SJSA1 (cell line): ENCODE data around the gene PHACTR4. TPM values are rescaled to one million over a fixed set of nuclear protein-coding genes. Genes with fewer than 3 reads are reported as not detected.
A peak's percentile ranks its signal among the peaks of the same experiment; 100 is the strongest.
"Not testable (repeated sequence)": the region's sequence is repeated elsewhere in the genome, so short reads cannot be mapped to it uniquely, and the experiment has no call there.

Experiments used
- DNase-seq, 2 experiments: peaks; one replicate each; pipeline ENCODE4 v3.0.0-alpha.2; 2015 to 2020; ENCODE audit warnings: low spot score in 2 of 2, low read depth in 1 of 2
- H3K27ac ChIP-seq: fragments of 250-450 bp; sonication (Bioruptor Pico); 2 replicates; pipeline ENCODE4 v1.5.1; 2020; ENCODE audit warnings: mild to moderate bottlenecking, moderate library complexity
- H3K27me3 ChIP-seq: fragments of 250-450 bp; sonication (Bioruptor Pico); replicated peaks from 2 replicates; pipeline ENCODE4 v1.5.1; 2020; ENCODE audit warnings: mild to moderate bottlenecking, moderate library complexity
- H3K36me3 ChIP-seq: fragments of 250-450 bp; sonication (Bioruptor Pico); 2 replicates; pipeline ENCODE4 v1.5.1; 2020; ENCODE audit warnings: mild to moderate bottlenecking
- H3K4me1 ChIP-seq: fragments of 250-450 bp; sonication (Bioruptor Pico); replicated peaks from 2 replicates; pipeline ENCODE4 v1.6.1; 2021; ENCODE audit warnings: mild to moderate bottlenecking
- H3K4me3 ChIP-seq: fragments of 250-450 bp; sonication (Bioruptor Pico); 2 replicates; pipeline ENCODE4 v1.5.1; 2020; ENCODE audit warnings: mild to moderate bottlenecking
- H3K9me3 ChIP-seq: fragments of 250-450 bp; sonication (Bioruptor Pico); replicated peaks from 2 replicates; pipeline ENCODE4 v1.5.1; 2020; ENCODE audit warnings: mild to moderate bottlenecking
- total RNA-seq: library from RNA; depleted of rRNA; stranded (reverse); fragments of >200 nt; shearing (Covaris generic); gene quantifications from 2 replicates; pipeline ENCODE4 v1.2.3, GENCODE V29; 2014

The PHACTR4 gene
- total RNA-seq, 1 experiment from 2014 or later = 13.9 TPM

GRCh38 chr1:28380394-28380793, 10.9 kb downstream of the PHACTR4 start:
- no peaks in the 10 kb centered on the region for H3K9me3 ChIP-seq
- no peak for DNase-seq
- no peak overlapping the region for H3K27ac ChIP-seq
- H3K4me1 ChIP-seq = no peaks in the 10 kb centered on the region
- no peak overlapping the region for H3K4me3 ChIP-seq
- no peaks in the 10 kb centered on the region for H3K27me3 ChIP-seq
- 0 out of 2 replicates have a peak, but pooled peaks cover 4% of the 10 kb centered on the region for H3K36me3 ChIP-seq

GRCh38 chr1:28383785-28384184, 14.2 kb downstream of the PHACTR4 start:
- H3K4me1 ChIP-seq, H3K9me3 ChIP-seq, H3K4me3 ChIP-seq, H3K27ac ChIP-seq, DNase-seq, H3K36me3 ChIP-seq, H3K27me3 ChIP-seq: not testable (repeated sequence)

- DNase-seq = peak; percentile 56 to 70
- peaks cover 3% of the 10 kb centered on the region; the same call in 1 of the 2 replicates for H3K36me3 ChIP-seq
- H3K27me3 ChIP-seq = no peaks in the 10 kb centered on the region
- peak overlapping the region; percentile 56 for H3K27ac ChIP-seq
- 0 out of 2 replicates have a peak, but pooled peaks cover 3% of the 10 kb centered on the region for H3K9me3 ChIP-seq
- no peak overlapping the region for H3K4me3 ChIP-seq
- H3K4me1 ChIP-seq = peaks cover 19% of the 10 kb centered on the region
These were observed 22.6 kb downstream of the PHACTR4 start for GRCh38 chr1:28392027-28392652.

GRCh38 chr1:28394136-28394535, 24.6 kb downstream of the PHACTR4 start:
- Histone ChIP-seq H3K27me3 (no peaks in the 10 kb centered on the region), H3K9me3 (0 out of 2 replicates have a peak, but pooled peaks cover 3% of the 10 kb centered on the region), H3K4me1 (peaks cover 24% of the 10 kb centered on the region), H3K27ac (no peak overlapping the region), H3K4me3 (no peak overlapping the region), H3K36me3 (peaks cover 13% of the 10 kb centered on the region; the same call in 1 of the 2 replicates)
- DNase-seq = no peak

- Histone ChIP-seq H3K27me3 (no peaks in the 10 kb centered on the region), H3K4me3 (no peak overlapping the region), H3K27ac (no peak overlapping the region), H3K4me1 (peaks cover 34% of the 10 kb centered on the region), H3K9me3 (no peaks in the 10 kb centered on the region), H3K36me3 (peaks cover 13% of the 10 kb centered on the region; the same call in 1 of the 2 replicates)
- DNase-seq = no peak
These were observed 25.6 kb downstream of the PHACTR4 start for GRCh38 chr1:28395181-28395580.

GRCh38 chr1:28401760-28402159, 32.2 kb downstream of the PHACTR4 start:
- Histone ChIP-seq H3K4me3 (no peak overlapping the region), H3K4me1 (peaks cover 24% of the 10 kb centered on the region), H3K36me3 (peaks cover 13% of the 10 kb centered on the region; the same call in 1 of the 2 replicates)

GRCh38 chr1:28409090-28409489, 39.5 kb downstream of the PHACTR4 start:
- Histone ChIP-seq H3K4me3 (no peak overlapping the region), H3K27me3 (no peaks in the 10 kb centered on the region), H3K36me3 (peaks cover 6% of the 10 kb centered on the region; the same call in 1 of the 2 replicates), H3K9me3 (no peaks in the 10 kb centered on the region), H3K27ac (no peak overlapping the region), H3K4me1 (no peaks in the 10 kb centered on the region)
- no peak for DNase-seq

More at GRCh38 chr1:28401760-28402159, 32.2 kb downstream of the PHACTR4 start:
- no peaks in the 10 kb centered on the region for H3K27me3 ChIP-seq
- H3K9me3 ChIP-seq = no peaks in the 10 kb centered on the region
- H3K27ac ChIP-seq = no peak overlapping the region
- DNase-seq = no peak

GRCh38 chr1:28411656-28412055, 42.1 kb downstream of the PHACTR4 start:
- Histone ChIP-seq H3K4me3 (no peak overlapping the region), H3K4me1 (no peaks in the 10 kb centered on the region), H3K9me3 (no peaks in the 10 kb centered on the region), H3K36me3 (peaks cover 6% of the 10 kb centered on the region; the same call in 1 of the 2 replicates), H3K27ac (no peak overlapping the region), H3K27me3 (no peaks in the 10 kb centered on the region)
- no peak for DNase-seq

GRCh38 chr1:28412731-28413130, 43.2 kb downstream of the PHACTR4 start:
- Histone ChIP-seq H3K27ac (no peak overlapping the region), H3K27me3 (no peaks in the 10 kb centered on the region), H3K36me3 (peaks cover 6% of the 10 kb centered on the region; the same call in 1 of the 2 replicates), H3K4me1 (peaks cover 8% of the 10 kb centered on the region), H3K4me3 (no peak overlapping the region), H3K9me3 (no peaks in the 10 kb centered on the region)
- no peak for DNase-seq

GRCh38 chr1:28416509-28417194, 47.1 kb downstream of the PHACTR4 start:
- Histone ChIP-seq H3K36me3 (peaks cover 1% of the 10 kb centered on the region; the same call in 1 of the 2 replicates), H3K27me3 (no peaks in the 10 kb centered on the region), H3K9me3 (no peaks in the 10 kb centered on the region), H3K27ac (peak overlapping the region; percentile 76), H3K4me1 (peaks cover 11% of the 10 kb centered on the region), H3K4me3 (no peak overlapping the region)
- DNase-seq = no peak

- Histone ChIP-seq H3K9me3 (no peaks in the 10 kb centered on the region), H3K27ac (peak overlapping the region; percentile 76), H3K27me3 (no peaks in the 10 kb centered on the region), H3K4me3 (no peak overlapping the region), H3K36me3 (no peaks in the 10 kb centered on the region), H3K4me1 (peaks cover 11% of the 10 kb centered on the region)
- DNase-seq = peak; percentile 36 to 60
These were observed 47.9 kb downstream of the PHACTR4 start for GRCh38 chr1:28417441-28417922.

- Histone ChIP-seq H3K4me3 (no peak overlapping the region), H3K27ac (peak overlapping the region; percentile 76), H3K36me3 (no peaks in the 10 kb centered on the region), H3K9me3 (no peaks in the 10 kb centered on the region), H3K27me3 (no peaks in the 10 kb centered on the region), H3K4me1 (peaks cover 11% of the 10 kb centered on the region)
- no peak for DNase-seq
These were observed 48.5 kb downstream of the PHACTR4 start for GRCh38 chr1:28417926-28418637.

GRCh38 chr1:28421744-28422143, 52.2 kb downstream of the PHACTR4 start:
- no peaks in the 10 kb centered on the region for H3K27me3 ChIP-seq
- no peaks in the 10 kb centered on the region for H3K9me3 ChIP-seq
- no peak overlapping the region for H3K27ac ChIP-seq
- no peak for DNase-seq
- peaks cover 16% of the 10 kb centered on the region for H3K4me1 ChIP-seq
- H3K36me3 ChIP-seq = 0 out of 2 replicates have a peak, but pooled peaks cover under 1% of the 10 kb centered on the region
- no peak overlapping the region for H3K4me3 ChIP-seq
